LoVo (cell line): ENCODE measurements around the gene AFF3.

ENCODE experiments used
- DNase-seq: peaks from one replicate; pipeline ENCODE4 v3.0.0-alpha.2; 2016; ENCODE audit warnings: low spot score

Gene AFF3

DNA sequence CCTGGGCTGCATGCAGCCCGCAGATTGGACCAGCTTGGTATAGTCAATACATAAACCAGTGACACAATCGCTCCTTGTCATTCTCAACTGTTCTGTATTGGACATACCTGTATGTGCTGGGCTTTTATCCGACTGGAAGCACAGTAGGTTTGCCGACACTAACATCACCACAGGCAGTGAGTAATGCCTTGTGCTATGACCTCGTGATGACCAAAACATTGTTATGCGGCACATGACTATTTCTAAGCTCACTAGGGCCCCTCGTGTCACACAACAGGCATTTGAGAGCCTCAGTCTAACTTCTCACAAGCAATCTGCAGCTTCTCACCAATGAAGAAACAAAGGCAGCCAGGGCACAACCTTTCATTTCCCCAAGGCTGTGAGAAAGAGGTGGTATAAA lies 320.8 kb downstream of the AFF3 start:
- no peak for DNase-seq

DNA sequence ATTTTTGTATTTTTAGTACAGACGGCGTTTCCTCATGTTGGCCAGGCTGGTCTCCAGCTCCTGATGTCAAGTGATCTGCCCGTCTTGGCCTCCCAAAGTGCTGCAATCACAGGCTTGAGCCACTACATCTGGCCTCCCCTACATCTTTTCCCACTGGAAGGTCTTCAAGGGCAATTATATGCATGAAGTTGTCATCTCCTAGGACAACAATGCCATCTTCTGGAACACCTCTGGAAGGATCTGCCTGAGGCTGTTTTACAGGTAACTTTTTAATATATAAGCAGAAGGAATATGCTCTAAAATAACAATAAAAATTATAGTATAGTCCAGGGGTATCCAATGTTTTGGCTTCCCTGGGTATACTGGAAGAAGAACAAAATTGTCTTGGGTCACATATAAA lies 321.4 kb downstream of the AFF3 start:
- no peak for DNase-seq

DNA sequence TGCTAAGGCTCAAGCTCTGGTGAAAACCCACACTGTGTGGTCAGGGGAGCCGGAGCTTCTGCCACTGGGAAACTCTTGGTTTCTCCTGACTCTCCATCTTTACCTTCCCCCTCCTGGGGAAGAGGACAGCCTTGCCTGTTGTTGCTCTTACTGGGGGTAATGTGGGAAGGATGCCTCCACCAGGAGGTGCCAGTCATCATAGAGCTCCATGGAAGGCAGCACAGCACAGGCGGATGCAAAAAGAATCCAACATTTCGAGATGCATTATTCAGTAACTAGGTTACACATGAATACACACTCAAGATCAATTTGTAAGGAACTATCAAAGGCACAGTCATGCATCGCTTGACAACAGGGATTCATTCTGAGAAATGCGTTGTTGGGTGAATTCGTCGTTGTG lies 322.6 kb downstream of the AFF3 start:
- DNase-seq, result no peak

DNA sequence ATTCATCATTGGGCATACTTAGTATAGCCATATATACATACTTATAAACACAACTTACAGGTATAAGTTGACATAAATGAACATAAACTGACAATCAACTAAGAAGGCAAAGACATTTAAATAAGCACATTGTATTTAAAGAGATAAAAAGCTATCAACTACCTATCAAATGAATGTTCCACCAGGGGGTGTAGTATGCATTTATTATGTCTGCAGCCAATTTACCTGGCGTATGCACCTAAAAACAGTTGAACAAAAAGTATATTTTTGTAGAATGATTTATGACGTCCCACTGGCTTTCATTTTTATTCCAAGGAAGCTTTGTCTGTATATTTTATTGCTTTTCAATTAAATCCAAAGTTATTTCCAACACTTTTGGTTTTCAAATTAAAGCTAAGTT lies 323.5 kb downstream of the AFF3 start:
- DNase-seq, result no peak

DNA sequence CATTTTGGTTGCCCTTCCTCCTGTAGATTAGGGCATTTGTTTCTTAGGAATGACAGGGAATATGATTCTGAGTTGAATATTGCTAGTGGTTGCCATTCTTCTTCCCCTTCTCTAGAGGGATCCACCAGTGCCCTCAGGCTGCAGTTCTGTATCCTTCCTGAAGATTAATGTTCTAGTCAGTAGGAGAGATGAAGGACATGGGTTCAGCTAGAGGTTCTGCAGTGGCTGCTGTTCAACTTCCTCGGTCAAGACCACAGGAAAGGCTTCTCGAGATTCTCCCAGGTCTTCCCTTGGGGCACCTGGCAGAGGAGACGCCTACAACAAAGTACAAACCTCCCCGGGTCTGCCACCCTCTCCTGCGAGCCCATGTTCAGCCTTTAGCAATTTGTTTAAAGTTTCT lies 325.5 kb downstream of the AFF3 start:
- DNase-seq, result no peak

DNA sequence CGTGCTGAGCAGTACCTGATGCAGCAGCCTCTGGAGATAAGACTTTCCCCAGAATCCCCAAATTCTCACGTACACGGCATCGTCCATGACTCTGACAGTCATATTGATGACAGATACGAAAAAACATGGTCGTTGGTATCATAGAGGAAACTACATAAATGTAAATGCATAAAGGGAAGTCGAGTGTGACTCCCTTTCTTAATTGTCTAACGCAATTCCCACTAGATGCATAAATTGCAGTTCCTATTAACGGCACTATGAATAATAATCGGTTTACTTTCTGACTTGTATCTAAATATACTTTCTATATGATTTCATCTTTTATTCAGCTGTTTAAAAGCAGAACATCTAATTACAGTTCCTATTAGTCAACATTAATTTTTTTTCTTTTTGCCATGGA lies 330.0 kb downstream of the AFF3 start:
- no peak for DNase-seq

DNA sequence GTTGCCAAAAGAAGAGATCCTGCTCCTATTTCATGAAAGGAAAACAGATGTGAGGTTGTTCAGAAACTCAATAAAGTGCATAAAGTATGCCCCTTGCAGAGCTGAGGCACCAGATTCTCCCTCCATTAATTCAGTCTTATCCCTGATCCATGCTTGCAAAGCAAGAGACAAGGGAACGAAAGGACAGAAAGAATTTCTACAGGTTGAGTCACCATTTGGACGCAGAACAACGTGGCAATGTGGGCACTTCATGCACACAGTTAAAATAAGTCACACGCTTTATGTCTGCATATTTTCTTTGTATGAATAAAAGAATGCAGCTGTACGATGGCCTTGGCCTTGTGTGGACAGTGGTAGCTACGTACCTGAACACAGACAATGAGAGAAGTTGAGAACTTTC lies 330.8 kb downstream of the AFF3 start:
- DNase-seq, result no peak

DNA sequence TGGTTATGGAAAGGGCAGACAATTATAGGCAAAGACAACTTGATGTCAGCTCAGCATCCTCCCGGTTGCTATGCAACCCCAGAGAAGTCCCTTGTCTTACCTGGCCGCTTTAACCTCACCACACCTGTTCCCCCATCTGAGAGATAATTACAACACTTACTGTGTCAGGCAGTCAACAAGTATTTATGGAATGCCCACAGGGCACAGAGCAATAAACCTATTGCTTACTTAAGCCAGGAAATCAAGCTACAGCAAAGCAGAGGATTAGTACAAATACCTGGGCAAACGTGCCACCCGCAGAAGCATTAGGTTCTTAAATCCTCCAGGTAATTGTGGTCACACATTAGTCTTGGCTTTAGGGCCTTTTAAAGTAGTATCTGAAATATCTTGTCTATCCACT lies 332.2 kb downstream of the AFF3 start:
- DNase-seq, result no peak

DNA sequence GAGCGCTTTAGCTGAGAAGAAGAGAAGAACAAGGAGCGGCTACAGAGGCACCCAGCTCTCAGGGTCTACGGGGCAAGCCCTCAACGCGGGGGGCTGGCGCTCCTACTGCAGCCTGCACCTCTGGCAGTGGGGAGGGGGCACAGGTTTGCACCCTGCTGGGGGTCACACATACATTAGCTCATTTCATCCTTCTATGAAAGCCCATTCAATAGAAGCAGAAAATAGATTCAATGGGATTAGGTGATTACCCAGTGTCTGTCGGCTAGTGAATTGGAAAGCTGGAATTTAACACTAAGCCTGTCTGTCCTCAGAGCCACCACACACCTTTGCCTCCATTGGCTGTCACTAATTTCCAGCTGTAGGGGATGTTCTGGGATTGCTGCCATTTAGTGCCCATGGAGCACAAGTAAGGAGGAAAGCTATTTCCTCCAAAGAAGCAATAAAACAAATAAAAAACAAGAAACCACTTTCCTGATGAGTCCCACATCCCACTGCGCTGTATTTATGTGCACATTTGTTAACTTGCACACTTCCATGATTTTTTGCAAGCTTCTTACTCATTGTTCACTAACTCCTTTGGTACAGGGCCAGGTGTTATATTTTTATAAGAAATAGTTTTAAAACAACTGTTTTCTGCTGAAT lies 333.0 kb downstream of the AFF3 start:
- no peak for DNase-seq

DNA sequence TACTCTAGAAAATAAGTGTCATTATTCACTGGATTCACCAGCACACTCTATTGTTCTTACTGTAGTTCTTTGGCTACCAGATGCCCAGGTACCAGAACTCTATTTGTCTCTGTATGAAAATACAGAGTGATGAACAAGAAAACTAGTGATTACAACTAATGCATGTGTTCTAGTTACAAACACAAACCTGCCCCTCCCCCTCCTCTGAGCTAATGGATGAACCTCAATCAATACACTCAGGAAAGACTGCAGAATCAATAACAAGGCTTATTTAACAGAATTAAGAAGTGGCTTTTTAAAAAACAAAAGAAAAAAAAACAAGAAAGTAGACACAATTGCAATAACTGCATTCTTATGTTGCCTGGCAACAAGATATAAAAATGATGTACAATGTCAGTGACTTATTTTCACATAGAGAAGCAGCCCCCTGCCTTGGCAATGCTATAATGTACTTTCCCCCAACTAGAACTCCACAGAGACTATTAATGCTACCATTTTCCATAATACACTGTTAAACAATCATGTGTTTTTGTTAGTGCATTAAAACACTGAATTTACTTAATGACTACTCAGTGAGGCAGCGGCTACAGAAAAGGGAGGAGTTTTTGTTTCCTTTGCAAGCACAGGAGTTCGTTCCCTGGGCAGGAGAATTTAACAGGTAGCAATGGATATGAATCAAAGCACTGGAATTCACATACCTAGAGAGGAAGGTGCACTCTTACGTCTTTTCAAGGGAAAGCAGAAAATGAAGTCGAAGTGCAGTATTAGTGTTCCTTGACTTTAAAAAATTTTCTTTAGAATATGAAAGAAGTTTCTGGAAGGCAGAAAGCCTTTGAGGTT lies 333.8 kb downstream of the AFF3 start:
- no peak for DNase-seq

DNA sequence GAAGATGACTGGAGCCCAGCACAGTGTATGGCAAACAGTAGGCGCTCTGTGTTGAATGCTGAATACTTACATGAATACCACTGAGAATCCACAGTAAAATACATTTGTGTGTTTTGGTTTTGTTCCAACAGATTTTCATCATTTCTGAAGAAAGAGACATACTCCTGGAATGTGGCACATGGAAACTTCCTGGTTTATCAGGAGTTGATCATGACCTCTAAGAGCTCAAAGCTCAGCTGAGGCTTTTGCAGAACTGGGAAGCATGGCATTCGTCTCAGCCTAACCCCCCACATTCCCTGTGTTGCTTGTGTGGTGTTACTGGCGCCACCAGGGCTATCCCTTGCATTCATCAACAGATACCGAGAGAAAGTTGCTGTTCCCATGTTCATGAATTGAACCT lies 335.6 kb downstream of the AFF3 start:
- no peak for DNase-seq

DNA sequence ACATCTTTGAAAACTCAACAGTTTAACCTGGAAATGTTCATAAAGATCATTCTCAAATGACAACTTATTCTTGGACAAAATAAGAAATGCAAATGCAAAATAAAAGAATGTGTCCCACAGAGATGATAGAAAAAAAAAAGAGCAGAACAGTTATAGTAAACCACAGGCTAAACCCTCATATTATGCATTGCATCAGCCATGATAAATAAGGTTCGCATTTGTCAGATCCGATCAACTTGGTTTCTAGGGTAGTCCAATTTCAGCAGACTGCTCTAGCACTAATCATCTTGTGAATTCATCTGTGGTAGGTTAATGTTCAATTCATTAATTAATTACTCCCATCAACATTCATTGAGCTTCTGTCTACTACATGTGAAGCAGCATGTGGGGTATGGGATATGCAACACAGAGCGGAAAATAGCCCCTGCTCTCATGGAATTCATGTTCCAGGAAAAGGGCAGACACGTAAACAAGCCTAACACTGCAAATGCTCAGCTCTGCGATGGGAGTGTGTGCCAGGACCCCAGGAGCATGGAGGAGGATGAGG lies 336.4 kb downstream of the AFF3 start:
- no peak for DNase-seq

DNA sequence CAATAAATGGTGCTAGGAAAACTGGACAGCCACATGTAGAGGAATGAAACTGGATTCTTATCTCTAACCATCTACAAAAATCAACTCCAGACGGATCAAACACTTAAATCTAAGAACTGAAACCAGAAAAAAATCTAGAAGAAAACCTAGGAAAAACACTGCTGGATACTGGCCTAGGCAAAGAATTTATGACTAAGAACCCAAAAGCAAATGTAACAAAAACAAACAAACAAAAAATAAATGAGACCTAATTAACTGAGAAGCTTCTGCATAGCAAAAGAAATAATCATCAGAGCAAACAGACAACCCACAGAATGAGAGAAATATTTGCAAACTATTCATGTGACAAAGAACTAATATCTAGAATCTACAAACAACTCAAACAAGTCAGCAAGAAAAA lies 338.5 kb downstream of the AFF3 start:
- no peak for DNase-seq

DNA sequence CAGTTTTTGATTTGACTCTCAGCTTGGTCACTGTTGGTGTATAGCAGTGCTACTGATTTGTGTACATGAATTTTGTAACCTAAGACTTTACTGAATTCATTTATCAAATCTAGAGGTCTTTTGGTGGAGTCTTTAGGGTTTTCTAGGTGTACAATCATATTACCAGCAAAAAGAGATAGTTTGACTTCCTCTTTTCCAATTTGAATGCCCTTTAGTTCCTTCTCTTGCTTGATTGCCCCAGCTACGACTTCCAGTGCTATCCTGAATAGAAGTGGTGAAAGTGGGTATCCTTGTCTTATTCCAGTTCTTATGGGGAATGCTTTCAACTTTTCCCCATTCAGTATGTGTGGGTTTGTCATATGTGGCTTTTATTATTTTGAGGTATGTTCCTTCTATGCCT lies 339.7 kb downstream of the AFF3 start:
- DNase-seq, result no peak

DNA sequence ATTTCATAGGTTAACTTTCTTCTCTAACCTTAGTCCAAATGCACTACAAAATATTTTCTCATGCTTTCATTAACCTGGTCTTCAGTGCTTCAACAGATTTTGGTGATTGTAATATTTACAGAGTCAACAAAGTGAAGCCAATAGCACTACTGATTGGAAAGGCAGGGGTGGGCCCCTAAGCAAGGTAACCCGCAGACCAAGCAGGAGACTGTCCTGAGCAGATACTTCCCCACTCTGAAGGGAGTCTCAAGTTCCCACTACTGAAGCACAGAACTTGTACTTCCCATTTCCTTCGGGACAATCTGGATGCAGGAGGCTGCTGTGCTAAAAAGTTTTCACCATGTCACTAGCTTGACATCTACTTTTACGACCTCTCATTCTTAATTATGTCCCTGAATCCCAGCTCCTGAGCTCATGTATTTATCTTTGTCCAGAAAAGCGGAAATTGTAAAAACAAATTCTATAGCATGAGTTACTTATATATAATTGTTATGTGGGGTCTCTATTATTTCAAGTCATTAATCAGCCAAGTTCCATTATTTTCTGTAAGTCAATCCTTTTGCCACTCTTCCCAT lies 341.0 kb downstream of the AFF3 start:
- DNase-seq, result no peak

DNA sequence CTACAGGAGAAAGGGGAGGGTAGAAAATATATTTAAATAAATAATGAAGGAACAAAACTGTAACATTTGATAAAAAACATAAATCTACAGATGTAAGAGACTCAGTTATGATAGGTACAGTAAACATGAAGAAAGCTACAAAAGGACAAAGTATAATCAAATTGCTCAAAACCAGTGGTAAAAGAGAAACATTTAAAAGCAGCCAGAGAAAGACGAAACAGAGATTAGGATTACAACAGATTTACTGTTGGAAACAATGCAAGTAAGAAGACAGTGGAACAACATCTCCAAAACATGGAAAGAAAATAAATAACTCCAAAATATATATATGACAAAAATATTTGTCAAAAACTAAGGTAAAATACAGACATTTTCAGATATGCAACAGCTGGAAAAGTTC lies 344.9 kb downstream of the AFF3 start:
- DNase-seq, result no peak

DNA sequence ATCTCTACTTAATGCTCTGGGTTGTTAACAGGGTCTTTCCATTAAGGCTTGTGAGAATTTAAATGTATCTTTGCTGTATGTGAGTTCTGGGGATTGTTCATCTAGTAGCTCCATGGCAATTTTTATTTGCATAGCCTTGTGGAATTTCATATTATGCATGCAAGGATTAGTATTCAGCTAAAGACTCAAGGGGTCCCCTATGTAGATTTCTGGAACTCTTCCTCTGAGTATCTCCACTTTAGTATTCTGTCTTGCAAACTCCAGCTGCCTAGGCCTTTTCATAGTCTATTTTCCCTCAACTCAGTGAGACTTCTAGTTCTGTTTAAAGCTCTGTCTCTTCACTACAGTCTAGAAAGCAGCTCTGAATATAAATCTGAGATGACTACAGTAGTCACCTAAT lies 348.0 kb downstream of the AFF3 start:
- no peak for DNase-seq

DNA sequence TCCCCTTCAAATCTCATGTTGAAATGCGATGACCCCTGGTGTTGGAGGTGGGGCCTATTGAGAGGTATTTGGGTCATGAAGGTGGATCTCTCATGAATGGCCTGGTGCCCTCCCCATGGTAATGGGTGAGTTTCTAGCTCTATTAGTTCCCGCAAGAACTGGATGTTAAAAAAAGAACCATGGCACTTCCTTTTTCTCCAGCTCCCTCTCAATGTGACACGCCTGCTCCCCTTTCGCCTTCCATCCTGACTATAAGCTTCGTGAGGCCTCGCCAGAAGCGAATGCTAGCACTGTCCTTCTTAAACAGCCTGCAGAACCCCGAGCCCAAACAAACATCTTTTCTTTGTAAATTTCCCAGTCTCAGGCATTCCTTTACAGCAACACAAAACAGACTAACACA lies 349.4 kb downstream of the AFF3 start:
- DNase-seq, result no peak

DNA sequence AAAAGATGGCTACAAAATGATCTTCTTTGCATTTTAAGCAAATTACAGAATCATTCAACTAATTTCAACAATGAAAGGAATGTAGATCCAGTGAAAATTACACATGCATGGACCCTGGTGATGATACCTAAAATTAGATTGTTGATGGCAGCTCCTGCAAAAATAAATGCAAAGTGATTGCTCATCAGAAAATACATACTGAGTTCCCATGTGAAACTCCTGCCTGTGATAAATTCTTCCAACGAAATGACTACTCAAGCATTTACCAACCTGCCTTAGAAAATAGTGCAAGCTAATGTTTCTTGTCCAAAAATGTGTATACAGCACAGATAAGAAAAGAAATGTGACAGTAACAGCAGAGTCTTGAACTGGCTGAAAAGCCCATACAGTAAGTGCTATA lies 352.5 kb downstream of the AFF3 start:
- no peak for DNase-seq

DNA sequence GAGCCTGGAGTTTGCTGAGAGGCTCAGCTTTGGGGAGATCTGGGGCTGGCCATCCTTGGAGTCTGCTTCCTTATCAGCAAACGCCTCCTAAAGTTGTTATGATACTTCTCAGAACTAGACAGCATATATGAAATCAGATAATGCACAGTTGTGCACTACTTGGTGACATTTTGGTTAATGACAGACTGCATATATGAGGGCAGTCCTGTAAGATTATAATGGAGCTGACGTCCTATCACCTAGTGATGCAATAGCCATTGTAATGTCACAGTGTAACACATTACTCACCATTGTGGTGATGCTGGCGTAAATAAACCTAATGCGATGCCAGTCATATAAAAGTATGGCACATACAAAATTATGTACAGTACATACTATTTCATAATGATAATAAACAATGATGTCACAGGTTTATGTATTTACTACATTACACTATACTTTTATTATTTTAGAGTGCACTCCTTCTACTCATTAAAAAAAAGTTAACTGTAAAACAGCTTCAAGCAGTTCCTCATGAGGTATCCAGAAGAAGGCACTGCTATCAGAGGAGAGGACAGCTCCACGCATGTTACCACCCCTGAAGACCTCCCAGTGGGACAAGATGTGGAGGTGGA lies 354.5 kb downstream of the AFF3 start:
- DNase-seq, result no peak

DNA sequence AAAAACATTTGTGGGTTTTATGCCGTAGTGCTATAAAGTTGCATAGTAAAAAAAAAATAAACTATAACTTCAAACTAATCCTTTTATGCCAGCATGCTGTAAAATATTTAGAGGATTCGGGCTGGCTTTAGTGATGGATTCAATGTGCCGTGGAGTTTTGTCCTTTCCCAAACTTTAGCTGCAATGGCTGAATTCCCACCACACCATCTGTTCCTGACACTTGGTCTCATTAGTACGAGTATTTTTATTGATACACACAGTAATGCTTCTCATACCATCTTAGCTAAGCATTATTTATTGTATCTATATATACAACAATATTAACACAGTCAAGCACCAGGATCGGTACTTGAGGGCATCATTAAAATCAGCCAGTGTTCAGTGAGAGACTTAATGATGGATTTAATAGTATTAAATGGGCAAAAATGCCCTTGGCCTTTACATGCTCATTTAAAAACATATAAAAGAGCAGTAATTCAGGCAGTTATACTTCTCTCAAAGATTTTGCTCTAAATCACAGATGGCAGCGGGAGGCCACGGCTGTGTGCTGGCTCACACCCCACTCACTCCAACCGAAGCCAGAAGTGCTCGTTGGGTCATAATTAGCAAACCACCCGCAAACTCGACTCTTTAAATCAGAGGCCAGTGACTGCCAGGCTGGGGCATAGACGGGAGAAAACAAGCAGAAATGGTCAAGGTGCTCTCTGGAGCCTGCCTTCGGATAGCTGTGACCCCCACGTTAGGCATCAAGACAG lies 355.6 kb downstream of the AFF3 start:
- DNase-seq, result no peak

DNA sequence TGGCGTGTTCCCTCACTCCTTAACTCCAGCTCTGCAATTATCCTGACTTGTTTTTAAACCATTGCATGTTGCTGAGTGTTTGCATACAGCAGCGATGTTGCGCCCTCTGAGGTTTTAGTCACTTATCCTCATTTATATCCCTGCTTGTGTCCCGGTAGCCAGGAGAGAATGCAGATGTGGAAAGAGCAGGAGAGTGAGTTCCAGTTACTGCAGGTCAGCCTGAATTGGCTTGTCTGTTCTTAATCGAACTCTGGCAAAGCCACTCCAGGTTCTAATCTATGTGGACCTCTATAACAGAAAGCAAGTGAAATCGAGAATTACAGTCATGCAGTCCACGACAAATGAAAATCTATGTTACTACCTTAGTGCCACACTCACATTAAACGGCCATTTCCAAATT lies 357.4 kb downstream of the AFF3 start:
- DNase-seq, result no peak
